WTC11 (cell line): ENCODE data around the gene PGF. TPM values are rescaled to one million over a fixed set of nuclear protein-coding genes. Genes with fewer than 3 reads are reported as not detected.
A peak's percentile ranks its signal among the peaks of the same experiment; 100 is the strongest.

ENCODE experiments used
- ATAC-seq: fragments of 200-7000 bp; cut with Tn5 transposase; 2 replicates; pipeline ENCODE4 v1.10.0; 2021; ENCODE audit warnings: mild to moderate bottlenecking, moderate library complexity
- CTCF ChIA-PET: fragments of 300-600 bp; sonication (Branson Sonifier 250); formaldehyde crosslinking; loops from one replicate; lab custom pipeline; 2021; ENCODE audit warnings: antibody characterized with exemption; lab: Charles Lee
- POLR2A ChIA-PET: fragments of 350-600 bp; sonication (Branson Sonifier 250); formaldehyde crosslinking; loops from one replicate; lab custom pipeline; 2021; ENCODE audit warnings: antibody characterized with exemption; lab: Charles Lee
- DNase-seq: peaks from one replicate; pipeline ENCODE4 v3.0.0; 2021; ENCODE audit warnings: low spot score
- H3K27ac Mint-ChIP-seq: 2 replicates; pipeline ENCODE4 v1.8.0; 2021; ENCODE audit warnings: mixed read lengths
- H3K27me3 Mint-ChIP-seq: 2 replicates; pipeline ENCODE4 v1.8.0; 2021; ENCODE audit warnings: low read depth, mild to moderate bottlenecking, moderate library complexity, mixed read lengths
- H3K36me3 Mint-ChIP-seq: 2 replicates; pipeline ENCODE4 v1.8.0; 2021; ENCODE audit warnings: mixed read lengths
- H3K4me1 Mint-ChIP-seq: 2 replicates; pipeline ENCODE4 v1.8.0; 2022; ENCODE audit warnings: mixed read lengths
- H3K4me3 Mint-ChIP-seq: 2 replicates; pipeline ENCODE4 v1.8.0; 2021; ENCODE audit warnings: mild to moderate bottlenecking, moderate library complexity, mixed read lengths
- H3K9me3 Mint-ChIP-seq: 2 replicates; pipeline ENCODE4 v1.8.0; 2021; ENCODE audit warnings: mixed read lengths
- AFF4 ChIP-seq: sonication (generic); formaldehyde crosslinking; IDR thresholded peaks from 2 replicates; pipeline ENCODE4 v1.8.1; 2023; ENCODE audit warnings: mild to moderate bottlenecking, missing genetic modification reagents, borderline replicate concordance
- CREM ChIP-seq: sonication (generic); formaldehyde crosslinking; IDR thresholded peaks from 2 replicates; pipeline ENCODE4 v1.8.1; 2022; ENCODE audit warnings: mild to moderate bottlenecking, missing genetic modification reagents, moderate library complexity
- ESRRA ChIP-seq: sonication (generic); formaldehyde crosslinking; IDR thresholded peaks from 2 replicates; pipeline ENCODE4 v1.8.1; 2022; ENCODE audit warnings: mild to moderate bottlenecking, missing genetic modification reagents, borderline replicate concordance
- NFE2L1 ChIP-seq: sonication (generic); formaldehyde crosslinking; IDR thresholded peaks from 2 replicates; pipeline ENCODE4 v1.8.1; 2023; ENCODE audit warnings: missing genetic modification reagents
- RELA ChIP-seq: sonication (generic); formaldehyde crosslinking; IDR thresholded peaks from 2 replicates; pipeline ENCODE4 v1.8.1; 2022; ENCODE audit warnings: missing genetic modification reagents, mild to moderate bottlenecking, borderline replicate concordance
- SP1 ChIP-seq: sonication (generic); formaldehyde crosslinking; conservative IDR thresholded peaks from 2 replicates; pipeline ENCODE4 v1.8.1; 2022; ENCODE audit warnings: missing genetic modification reagents
- TCF7 ChIP-seq: sonication (generic); formaldehyde crosslinking; IDR thresholded peaks from 2 replicates; pipeline ENCODE4 v1.8.0; 2022; ENCODE audit warnings: mild to moderate bottlenecking, low read depth, missing genetic modification reagents, moderate library complexity
- TEAD4 ChIP-seq: sonication (generic); formaldehyde crosslinking; IDR thresholded peaks from 2 replicates; pipeline ENCODE4 v1.8.0; 2022; ENCODE audit warnings: mild to moderate bottlenecking, missing genetic modification reagents
- USF1 ChIP-seq: sonication (generic); formaldehyde crosslinking; IDR thresholded peaks from 2 replicates; pipeline ENCODE4 v1.8.0; 2022; ENCODE audit warnings: mild to moderate bottlenecking, missing genetic modification reagents
- USF2 ChIP-seq: sonication (generic); formaldehyde crosslinking; IDR thresholded peaks from 2 replicates; pipeline ENCODE4 v1.8.1; 2023; ENCODE audit warnings: mild to moderate bottlenecking, missing genetic modification reagents, moderate library complexity
- ZNF121 ChIP-seq: sonication (generic); formaldehyde crosslinking; IDR thresholded peaks from 2 replicates; pipeline ENCODE4 v1.8.0; 2023; ENCODE audit warnings: missing genetic modification reagents
- ZNF317 ChIP-seq: sonication (generic); formaldehyde crosslinking; IDR thresholded peaks from 2 replicates; pipeline ENCODE4 v1.8.1; 2023; ENCODE audit warnings: low read depth, mild to moderate bottlenecking, moderate library complexity, missing genetic modification reagents, borderline replicate concordance
- total RNA-seq: library from RNA; stranded (reverse); gene quantifications from 3 replicates; pipeline ENCODE4 v1.2.3, GENCODE V29; 2021
- TF ChIP-seq, protein P1 (sequence below): fragments of 200-600 bp; IDR thresholded peaks from 2 replicates; pipeline ENCODE4 v1.8.0; 2022; ENCODE audit warnings: antibody characterized with exemption
- TF ChIP-seq, protein P2 (sequence below): sonication (generic); formaldehyde crosslinking; IDR thresholded peaks from 2 replicates; pipeline ENCODE4 v1.8.0; 2023; ENCODE audit warnings: missing genetic modification reagents, mild to moderate bottlenecking, borderline replicate concordance
- TF ChIP-seq, protein P3 (sequence below): fragments of 250-450 bp; sonication (Bioruptor Pico); IDR thresholded peaks from 2 replicates; pipeline ENCODE4 v1.9.0; 2021; ENCODE audit warnings: mild to moderate bottlenecking, borderline replicate concordance

The PGF gene
- total RNA-seq, 1 experiment from 2014 or later: 6.7 TPM

DNA sequence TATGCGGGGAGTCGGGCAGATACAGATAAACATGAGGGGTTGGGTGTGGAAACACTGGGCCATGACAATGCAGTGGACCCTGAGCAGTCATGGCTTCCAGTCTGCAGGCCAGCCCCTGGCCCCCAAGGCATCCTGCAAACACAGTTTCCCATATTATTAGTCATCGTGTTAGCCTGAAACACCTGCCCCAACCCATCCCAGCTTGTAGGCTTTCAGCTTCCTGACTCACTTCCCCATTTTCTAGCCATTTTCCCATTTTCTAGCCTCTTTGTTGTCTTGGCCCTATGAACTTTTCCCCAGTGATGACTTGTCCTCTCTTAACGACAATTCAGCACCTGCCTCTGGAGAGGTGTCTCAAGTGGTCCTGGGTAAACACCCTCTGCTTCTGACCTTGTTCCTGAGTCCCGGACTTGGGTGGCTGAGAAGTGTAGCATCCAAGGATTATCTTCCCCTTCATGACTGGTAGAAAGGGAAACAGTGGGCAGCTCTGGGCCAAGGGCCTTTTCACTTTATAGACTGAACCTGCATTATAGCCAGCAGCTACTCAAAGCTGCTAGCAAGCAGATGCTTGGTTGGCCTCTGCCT lies 4.3 kb upstream of the PGF start (continued):
- TF ChIP-seq, protein P1, sequence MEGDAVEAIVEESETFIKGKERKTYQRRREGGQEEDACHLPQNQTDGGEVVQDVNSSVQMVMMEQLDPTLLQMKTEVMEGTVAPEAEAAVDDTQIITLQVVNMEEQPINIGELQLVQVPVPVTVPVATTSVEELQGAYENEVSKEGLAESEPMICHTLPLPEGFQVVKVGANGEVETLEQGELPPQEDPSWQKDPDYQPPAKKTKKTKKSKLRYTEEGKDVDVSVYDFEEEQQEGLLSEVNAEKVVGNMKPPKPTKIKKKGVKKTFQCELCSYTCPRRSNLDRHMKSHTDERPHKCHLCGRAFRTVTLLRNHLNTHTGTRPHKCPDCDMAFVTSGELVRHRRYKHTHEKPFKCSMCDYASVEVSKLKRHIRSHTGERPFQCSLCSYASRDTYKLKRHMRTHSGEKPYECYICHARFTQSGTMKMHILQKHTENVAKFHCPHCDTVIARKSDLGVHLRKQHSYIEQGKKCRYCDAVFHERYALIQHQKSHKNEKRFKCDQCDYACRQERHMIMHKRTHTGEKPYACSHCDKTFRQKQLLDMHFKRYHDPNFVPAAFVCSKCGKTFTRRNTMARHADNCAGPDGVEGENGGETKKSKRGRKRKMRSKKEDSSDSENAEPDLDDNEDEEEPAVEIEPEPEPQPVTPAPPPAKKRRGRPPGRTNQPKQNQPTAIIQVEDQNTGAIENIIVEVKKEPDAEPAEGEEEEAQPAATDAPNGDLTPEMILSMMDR: no peak
- TF ChIP-seq RELA (CRISPR knock-in tag): no peak
- TF ChIP-seq ZNF317 (CRISPR knock-in tag): no peak
- no peak for TF ChIP-seq USF2 (CRISPR knock-in tag)

DNA sequence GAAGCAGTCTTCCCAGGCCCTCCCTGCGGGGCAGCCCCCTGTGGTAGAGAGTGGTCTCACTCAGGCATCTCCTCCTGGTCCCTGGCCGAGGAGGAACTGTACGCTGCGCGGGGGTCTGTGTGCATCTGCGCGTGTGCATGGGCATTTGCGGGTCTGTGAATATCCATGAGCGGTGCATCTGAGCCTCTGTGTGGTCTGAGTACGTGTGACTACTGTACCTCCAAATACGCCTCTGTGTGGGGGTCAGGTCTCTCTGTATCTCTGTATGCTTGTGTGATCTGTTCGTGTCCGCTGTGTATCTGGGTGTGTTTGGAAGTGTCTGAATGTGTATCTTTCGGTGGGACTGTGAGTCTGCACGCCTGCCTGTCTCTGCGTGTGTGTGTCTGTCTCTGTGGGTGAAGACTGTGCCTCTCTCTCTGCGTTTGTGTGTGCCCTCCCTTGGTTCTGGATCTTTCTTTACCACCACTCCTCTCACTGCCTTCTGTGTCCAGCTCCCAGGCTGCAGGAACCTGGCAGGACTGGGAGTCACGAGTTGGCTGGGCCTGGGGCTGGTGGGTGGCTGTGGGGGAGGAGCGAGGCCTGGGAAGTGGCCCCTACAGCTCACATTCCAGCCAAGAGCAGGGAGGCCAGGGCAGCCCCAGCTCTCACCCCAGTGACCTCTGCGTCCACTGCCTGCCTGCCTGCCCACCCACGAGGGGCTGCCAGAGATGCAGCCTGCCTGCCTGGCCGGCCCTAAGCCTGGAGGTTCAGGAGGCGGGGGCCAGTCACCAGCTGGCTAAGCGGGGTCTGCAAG lies 1.1 kb upstream of the PGF start:
- Mint-ChIP-seq H3K4me3 (peak overlapping the region; percentile 50), H3K9me3 (no peaks in the 10 kb centered on the region), H3K27me3 (peaks cover 15% of the 10 kb centered on the region), H3K36me3 (no peaks in the 10 kb centered on the region), H3K4me1 (peaks cover 9% of the 10 kb centered on the region), H3K27ac (no peak overlapping the region)
- ATAC-seq: peak; percentile 6; the same call in 1 of the 2 replicates
- ChIA-PET CTCF (interaction anchor here (0.9 to 1.1 kb wide), 2 partner anchors 10 to 96 kb away, joined by 3 to 5 read pairs; no protein-coding TSS in a partner anchor), POLR2A (no interaction called here)
- no peak for DNase-seq
- no peak for TF ChIP-seq ESRRA (CRISPR knock-in tag)
- TF ChIP-seq, protein P2, sequence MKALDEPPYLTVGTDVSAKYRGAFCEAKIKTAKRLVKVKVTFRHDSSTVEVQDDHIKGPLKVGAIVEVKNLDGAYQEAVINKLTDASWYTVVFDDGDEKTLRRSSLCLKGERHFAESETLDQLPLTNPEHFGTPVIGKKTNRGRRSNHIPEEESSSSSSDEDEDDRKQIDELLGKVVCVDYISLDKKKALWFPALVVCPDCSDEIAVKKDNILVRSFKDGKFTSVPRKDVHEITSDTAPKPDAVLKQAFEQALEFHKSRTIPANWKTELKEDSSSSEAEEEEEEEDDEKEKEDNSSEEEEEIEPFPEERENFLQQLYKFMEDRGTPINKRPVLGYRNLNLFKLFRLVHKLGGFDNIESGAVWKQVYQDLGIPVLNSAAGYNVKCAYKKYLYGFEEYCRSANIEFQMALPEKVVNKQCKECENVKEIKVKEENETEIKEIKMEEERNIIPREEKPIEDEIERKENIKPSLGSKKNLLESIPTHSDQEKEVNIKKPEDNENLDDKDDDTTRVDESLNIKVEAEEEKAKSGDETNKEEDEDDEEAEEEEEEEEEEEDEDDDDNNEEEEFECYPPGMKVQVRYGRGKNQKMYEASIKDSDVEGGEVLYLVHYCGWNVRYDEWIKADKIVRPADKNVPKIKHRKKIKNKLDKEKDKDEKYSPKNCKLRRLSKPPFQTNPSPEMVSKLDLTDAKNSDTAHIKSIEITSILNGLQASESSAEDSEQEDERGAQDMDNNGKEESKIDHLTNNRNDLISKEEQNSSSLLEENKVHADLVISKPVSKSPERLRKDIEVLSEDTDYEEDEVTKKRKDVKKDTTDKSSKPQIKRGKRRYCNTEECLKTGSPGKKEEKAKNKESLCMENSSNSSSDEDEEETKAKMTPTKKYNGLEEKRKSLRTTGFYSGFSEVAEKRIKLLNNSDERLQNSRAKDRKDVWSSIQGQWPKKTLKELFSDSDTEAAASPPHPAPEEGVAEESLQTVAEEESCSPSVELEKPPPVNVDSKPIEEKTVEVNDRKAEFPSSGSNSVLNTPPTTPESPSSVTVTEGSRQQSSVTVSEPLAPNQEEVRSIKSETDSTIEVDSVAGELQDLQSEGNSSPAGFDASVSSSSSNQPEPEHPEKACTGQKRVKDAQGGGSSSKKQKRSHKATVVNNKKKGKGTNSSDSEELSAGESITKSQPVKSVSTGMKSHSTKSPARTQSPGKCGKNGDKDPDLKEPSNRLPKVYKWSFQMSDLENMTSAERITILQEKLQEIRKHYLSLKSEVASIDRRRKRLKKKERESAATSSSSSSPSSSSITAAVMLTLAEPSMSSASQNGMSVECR (CRISPR knock-in tag): no peak
- TF ChIP-seq ZNF121 (CRISPR knock-in tag): no peak
- TF ChIP-seq AFF4: no peak
- no peak for TF ChIP-seq TEAD4 (CRISPR knock-in tag)
- TF ChIP-seq CREM (CRISPR knock-in tag): no peak
- TF ChIP-seq, protein P3, sequence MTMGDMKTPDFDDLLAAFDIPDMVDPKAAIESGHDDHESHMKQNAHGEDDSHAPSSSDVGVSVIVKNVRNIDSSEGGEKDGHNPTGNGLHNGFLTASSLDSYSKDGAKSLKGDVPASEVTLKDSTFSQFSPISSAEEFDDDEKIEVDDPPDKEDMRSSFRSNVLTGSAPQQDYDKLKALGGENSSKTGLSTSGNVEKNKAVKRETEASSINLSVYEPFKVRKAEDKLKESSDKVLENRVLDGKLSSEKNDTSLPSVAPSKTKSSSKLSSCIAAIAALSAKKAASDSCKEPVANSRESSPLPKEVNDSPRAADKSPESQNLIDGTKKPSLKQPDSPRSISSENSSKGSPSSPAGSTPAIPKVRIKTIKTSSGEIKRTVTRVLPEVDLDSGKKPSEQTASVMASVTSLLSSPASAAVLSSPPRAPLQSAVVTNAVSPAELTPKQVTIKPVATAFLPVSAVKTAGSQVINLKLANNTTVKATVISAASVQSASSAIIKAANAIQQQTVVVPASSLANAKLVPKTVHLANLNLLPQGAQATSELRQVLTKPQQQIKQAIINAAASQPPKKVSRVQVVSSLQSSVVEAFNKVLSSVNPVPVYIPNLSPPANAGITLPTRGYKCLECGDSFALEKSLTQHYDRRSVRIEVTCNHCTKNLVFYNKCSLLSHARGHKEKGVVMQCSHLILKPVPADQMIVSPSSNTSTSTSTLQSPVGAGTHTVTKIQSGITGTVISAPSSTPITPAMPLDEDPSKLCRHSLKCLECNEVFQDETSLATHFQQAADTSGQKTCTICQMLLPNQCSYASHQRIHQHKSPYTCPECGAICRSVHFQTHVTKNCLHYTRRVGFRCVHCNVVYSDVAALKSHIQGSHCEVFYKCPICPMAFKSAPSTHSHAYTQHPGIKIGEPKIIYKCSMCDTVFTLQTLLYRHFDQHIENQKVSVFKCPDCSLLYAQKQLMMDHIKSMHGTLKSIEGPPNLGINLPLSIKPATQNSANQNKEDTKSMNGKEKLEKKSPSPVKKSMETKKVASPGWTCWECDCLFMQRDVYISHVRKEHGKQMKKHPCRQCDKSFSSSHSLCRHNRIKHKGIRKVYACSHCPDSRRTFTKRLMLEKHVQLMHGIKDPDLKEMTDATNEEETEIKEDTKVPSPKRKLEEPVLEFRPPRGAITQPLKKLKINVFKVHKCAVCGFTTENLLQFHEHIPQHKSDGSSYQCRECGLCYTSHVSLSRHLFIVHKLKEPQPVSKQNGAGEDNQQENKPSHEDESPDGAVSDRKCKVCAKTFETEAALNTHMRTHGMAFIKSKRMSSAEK (CRISPR knock-in tag): no peak
- no peak for TF ChIP-seq NFE2L1 (CRISPR knock-in tag)
- TF ChIP-seq SP1 (CRISPR knock-in tag): no peak
- TF ChIP-seq USF1 (CRISPR knock-in tag): no peak
- TF ChIP-seq, protein P1: no peak
- TF ChIP-seq TCF7 (CRISPR knock-in tag): no peak
